ENCODE results near the gene KLRC3.

- TF ChIP-seq CTCF (conservative IDR thresholded peaks at IDR 0.05; ENCODE audit: low read length) (peak; percentile 49; the same call in 1 of the 2 replicates), EZH2phosphoT487 (IDR thresholded peaks at IDR 0.05; ENCODE audit: borderline replicate concordance, low read depth, low read length) (no peak)
These were observed 54.5 kb downstream of the KLRC3 start for GRCh38 chr12:10365696-10366405.
